HEK293 (cell line): Measurements from ENCODE around the gene MYOD1.

Experiments
- CTCF ChIA-PET: fragments of 350-600 bp; formaldehyde crosslinking; extraction: SDS; loops from one replicate; lab custom pipeline; 2021; ENCODE audit warnings: antibody characterized with exemption; lab: Yijun Ruan, JAX
- POLR2A ChIA-PET: fragments of 300-600 bp; formaldehyde crosslinking; extraction: SDS; loops from one replicate; lab custom pipeline; 2020; ENCODE audit warnings: antibody characterized with exemption, inconsistent platforms; lab: Yijun Ruan, JAX
- H3K27ac ChIP-seq: fragments of 200-500 bp; sonication (Bioruptor generic); 2 replicates; pipeline ENCODE4 v1.5.1; 2014; ENCODE audit warnings: low read depth, low read length, control low read depth, inconsistent platforms; ENCODE audit errors: extremely low read depth
- H3K36me3 ChIP-seq, 2 experiments: fragments of 200-500 bp in 1 of 2; sonication (Bioruptor generic) in 1 of 2; 1 replicate in 1 of 2; 2 replicates in 1 of 2; pipeline ENCODE4 v1.5.1; 2014 to 2017; ENCODE audit warnings: inconsistent platforms in 2 of 2, low read length in 2 of 2; ENCODE audit not compliant: control insufficient read depth in 2 of 2, insufficient read depth in 1 of 2
- H3K4me1 ChIP-seq: fragments of 200-500 bp; sonication (Bioruptor generic); 2 replicates; pipeline ENCODE4 v1.5.1; 2014; ENCODE audit warnings: mild to moderate bottlenecking, low read length, inconsistent platforms; ENCODE audit not compliant: control insufficient read depth, insufficient read depth
- H3K4me3 ChIP-seq: 2 replicates; pipeline ENCODE4 v1.5.1; 2011; ENCODE audit warnings: low read depth, mild to moderate bottlenecking, control low read depth, low read length, moderate library complexity
- H3K9me3 ChIP-seq: fragments of 200-500 bp; sonication (Bioruptor generic); 2 replicates; pipeline ENCODE4 v1.5.1; 2014; ENCODE audit warnings: low read depth, low read length, inconsistent platforms; ENCODE audit not compliant: control insufficient read depth, insufficient read depth
- BCL11A ChIP-seq: fragments of 450-650 bp; formaldehyde crosslinking; IDR thresholded peaks from 2 replicates; pipeline ENCODE4 v1.5.1; 2016; ENCODE audit warnings: low read depth, missing biosample characterization, missing genetic modification characterization
- GLIS2 ChIP-seq: fragments of 450-650 bp; formaldehyde crosslinking; IDR thresholded peaks from 2 replicates; pipeline ENCODE4 v1.5.1; 2016; ENCODE audit warnings: missing biosample characterization, missing genetic modification characterization
- SCRT2 ChIP-seq: fragments of 450-650 bp; formaldehyde crosslinking; IDR thresholded peaks from 2 replicates; pipeline ENCODE4 v1.5.1; 2016; ENCODE audit warnings: missing biosample characterization, missing genetic modification characterization
- YY1 ChIP-seq: fragments of 450-650 bp; formaldehyde crosslinking; IDR thresholded peaks from 2 replicates; pipeline ENCODE4 v1.5.1; 2018; ENCODE audit warnings: missing biosample characterization, missing genetic modification characterization
- ZBTB20 ChIP-seq: fragments of 450-650 bp; formaldehyde crosslinking; IDR thresholded peaks from 2 replicates; pipeline ENCODE4 v1.5.1; 2016; ENCODE audit warnings: missing biosample characterization, missing genetic modification characterization
- ZBTB48 ChIP-seq: fragments of 450-650 bp; formaldehyde crosslinking; IDR thresholded peaks from 2 replicates; pipeline ENCODE4 v1.5.1; 2016; ENCODE audit warnings: missing biosample characterization, missing genetic modification characterization
- ZNF140 ChIP-seq: fragments of 450-650 bp; formaldehyde crosslinking; IDR thresholded peaks from 2 replicates; pipeline ENCODE4 v1.5.1; 2016; ENCODE audit warnings: missing biosample characterization, missing genetic modification characterization
- ZNF223 ChIP-seq: fragments of 450-650 bp; formaldehyde crosslinking; IDR thresholded peaks from 2 replicates; pipeline ENCODE4 v1.5.1; 2016; ENCODE audit warnings: missing biosample characterization, missing genetic modification characterization
- ZNF24 ChIP-seq: fragments of 450-650 bp; formaldehyde crosslinking; IDR thresholded peaks from 2 replicates; pipeline ENCODE4 v1.5.1; 2016; ENCODE audit warnings: missing biosample characterization, missing genetic modification characterization
- ZNF585B ChIP-seq: fragments of 450-650 bp; formaldehyde crosslinking; IDR thresholded peaks from 2 replicates; pipeline ENCODE4 v1.5.1; 2016; ENCODE audit warnings: missing biosample characterization, missing genetic modification characterization
- ZNF658 ChIP-seq: fragments of 450-650 bp; formaldehyde crosslinking; IDR thresholded peaks from 2 replicates; pipeline ENCODE4; 2016; ENCODE audit warnings: missing biosample characterization, missing genetic modification characterization
- ZNF843 ChIP-seq: fragments of 450-650 bp; formaldehyde crosslinking; IDR thresholded peaks from 2 replicates; pipeline ENCODE4 v1.5.1; 2016; ENCODE audit warnings: missing biosample characterization, missing genetic modification characterization
- ZSCAN23 ChIP-seq: fragments of 450-650 bp; formaldehyde crosslinking; IDR thresholded peaks from 2 replicates; pipeline ENCODE4 v1.5.1; 2016; ENCODE audit warnings: missing biosample characterization, missing genetic modification characterization
- TF ChIP-seq, protein P1 (sequence below): fragments of 450-650 bp; IDR thresholded peaks from 2 replicates; pipeline ENCODE4 v1.5.1; 2018; ENCODE audit warnings: missing biosample characterization, mild to moderate bottlenecking, missing genetic modification characterization
- TF ChIP-seq, protein P2 (sequence below): fragments of 450-650 bp; formaldehyde crosslinking; IDR thresholded peaks from 2 replicates; pipeline ENCODE4 v1.5.1; 2016; ENCODE audit warnings: missing biosample characterization, missing genetic modification characterization
- TF ChIP-seq, protein P3 (sequence below): fragments of 450-650 bp; formaldehyde crosslinking; IDR thresholded peaks from 2 replicates; pipeline ENCODE4 v1.5.1; 2016; ENCODE audit warnings: missing biosample characterization, missing genetic modification characterization
- TF ChIP-seq, protein P4 (sequence below): fragments of 450-650 bp; formaldehyde crosslinking; IDR thresholded peaks from 2 replicates; pipeline ENCODE4 v1.5.1; 2016; ENCODE audit warnings: missing biosample characterization, missing genetic modification characterization, low read depth
- TF ChIP-seq, protein P5 (sequence below): fragments of 450-650 bp; formaldehyde crosslinking; IDR thresholded peaks from 2 replicates; pipeline ENCODE4 v1.5.1; 2017; ENCODE audit warnings: missing biosample characterization, missing genetic modification characterization
- TF ChIP-seq, protein P6 (sequence below): fragments of 450-650 bp; formaldehyde crosslinking; IDR thresholded peaks from 2 replicates; pipeline ENCODE4 v1.5.1; 2016; ENCODE audit warnings: missing biosample characterization, missing genetic modification characterization

The MYOD1 gene

DNA sequence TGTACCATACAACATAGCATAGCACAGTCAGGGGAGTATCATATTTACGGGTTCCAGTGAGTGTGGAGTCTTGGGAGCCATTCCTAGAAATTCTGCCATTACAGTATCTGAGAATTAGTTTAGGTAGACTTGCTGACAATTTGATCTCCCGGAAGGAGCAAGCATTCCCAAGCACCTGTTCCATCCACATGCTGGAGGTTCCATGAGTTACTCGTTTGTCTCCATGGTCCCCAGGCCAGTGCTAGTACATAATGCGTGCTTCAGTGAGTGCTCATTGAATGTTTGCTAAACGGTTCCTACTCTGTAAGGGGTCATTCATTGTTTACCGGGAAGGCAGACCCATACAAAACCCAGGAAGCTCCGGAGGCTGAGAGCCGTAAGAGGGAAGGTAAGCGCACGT, 27.4 kb upstream of the MYOD1 start:
- no peaks in the 10 kb centered on the region for H3K36me3 ChIP-seq
- CTCF ChIA-PET, result interaction anchor here (0.8 kb wide), 1 partner anchor 39 kb away, joined by 3 read pairs; no protein-coding TSS in a partner anchor
- no peaks in the 10 kb centered on the region for H3K9me3 ChIP-seq
- no peak overlapping the region for H3K27ac ChIP-seq
- TF ChIP-seq ZBTB48 (tag by site-specific recombination), result no peak
- TF ChIP-seq ZNF223 (tag by site-specific recombination), result no peak
- no peak for TF ChIP-seq ZNF140 (tag by site-specific recombination)
- TF ChIP-seq, all 188 proteins: peak for 0
- Histone ChIP-seq H3K4me3 (no peak overlapping the region), H3K4me1 (no peaks in the 10 kb centered on the region)
- POLR2A ChIA-PET, result no interaction called here

DNA sequence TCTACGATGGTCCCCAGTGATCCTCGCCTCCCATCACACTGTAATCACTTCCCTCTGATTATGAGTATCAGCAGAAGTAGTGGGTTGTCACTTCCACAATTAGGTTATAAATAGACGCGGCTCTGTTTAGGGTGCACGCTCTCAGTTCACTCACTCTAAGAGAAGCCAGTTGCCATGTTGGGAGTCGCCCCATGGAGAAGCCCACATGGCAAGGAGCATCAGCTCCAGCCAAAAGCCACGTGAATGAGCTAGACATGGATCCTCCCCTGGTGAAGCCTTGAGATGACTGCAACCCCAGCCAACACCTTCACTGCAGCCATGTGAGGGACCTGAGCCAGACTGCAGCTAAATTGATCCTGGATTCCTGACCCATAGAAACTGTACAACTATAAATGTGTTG, 26.4 kb upstream of the MYOD1 start:
- Histone ChIP-seq H3K36me3 (no peaks in the 10 kb centered on the region), H3K4me1 (no peaks in the 10 kb centered on the region), H3K27ac (no peak overlapping the region), H3K4me3 (no peak overlapping the region), H3K9me3 (no peaks in the 10 kb centered on the region)
- TF ChIP-seq GLIS2 (tag by site-specific recombination) (no peak), ZSCAN23 (no peak), BCL11A (tag by site-specific recombination) (no peak), ZNF658 (no peak), ZBTB20 (tag by site-specific recombination) (no peak), ZNF585B (tag by site-specific recombination) (no peak), ZNF843 (tag by site-specific recombination) (no peak), YY1 (tag by site-specific recombination) (no peak)
- TF ChIP-seq, protein P1, sequence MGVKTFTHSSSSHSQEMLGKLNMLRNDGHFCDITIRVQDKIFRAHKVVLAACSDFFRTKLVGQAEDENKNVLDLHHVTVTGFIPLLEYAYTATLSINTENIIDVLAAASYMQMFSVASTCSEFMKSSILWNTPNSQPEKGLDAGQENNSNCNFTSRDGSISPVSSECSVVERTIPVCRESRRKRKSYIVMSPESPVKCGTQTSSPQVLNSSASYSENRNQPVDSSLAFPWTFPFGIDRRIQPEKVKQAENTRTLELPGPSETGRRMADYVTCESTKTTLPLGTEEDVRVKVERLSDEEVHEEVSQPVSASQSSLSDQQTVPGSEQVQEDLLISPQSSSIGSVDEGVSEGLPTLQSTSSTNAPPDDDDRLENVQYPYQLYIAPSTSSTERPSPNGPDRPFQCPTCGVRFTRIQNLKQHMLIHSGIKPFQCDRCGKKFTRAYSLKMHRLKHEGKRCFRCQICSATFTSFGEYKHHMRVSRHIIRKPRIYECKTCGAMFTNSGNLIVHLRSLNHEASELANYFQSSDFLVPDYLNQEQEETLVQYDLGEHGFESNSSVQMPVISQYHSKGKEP (tag by site-specific recombination), result no peak
- TF ChIP-seq, protein P2, sequence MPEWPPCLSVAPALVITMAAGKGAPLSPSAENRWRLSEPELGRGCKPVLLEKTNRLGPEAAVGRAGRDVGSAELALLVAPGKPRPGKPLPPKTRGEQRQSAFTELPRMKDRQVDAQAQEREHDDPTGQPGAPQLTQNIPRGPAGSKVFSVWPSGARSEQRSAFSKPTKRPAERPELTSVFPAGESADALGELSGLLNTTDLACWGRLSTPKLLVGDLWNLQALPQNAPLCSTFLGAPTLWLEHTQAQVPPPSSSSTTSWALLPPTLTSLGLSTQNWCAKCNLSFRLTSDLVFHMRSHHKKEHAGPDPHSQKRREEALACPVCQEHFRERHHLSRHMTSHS (tag by site-specific recombination), result no peak
- TF ChIP-seq, protein P3, sequence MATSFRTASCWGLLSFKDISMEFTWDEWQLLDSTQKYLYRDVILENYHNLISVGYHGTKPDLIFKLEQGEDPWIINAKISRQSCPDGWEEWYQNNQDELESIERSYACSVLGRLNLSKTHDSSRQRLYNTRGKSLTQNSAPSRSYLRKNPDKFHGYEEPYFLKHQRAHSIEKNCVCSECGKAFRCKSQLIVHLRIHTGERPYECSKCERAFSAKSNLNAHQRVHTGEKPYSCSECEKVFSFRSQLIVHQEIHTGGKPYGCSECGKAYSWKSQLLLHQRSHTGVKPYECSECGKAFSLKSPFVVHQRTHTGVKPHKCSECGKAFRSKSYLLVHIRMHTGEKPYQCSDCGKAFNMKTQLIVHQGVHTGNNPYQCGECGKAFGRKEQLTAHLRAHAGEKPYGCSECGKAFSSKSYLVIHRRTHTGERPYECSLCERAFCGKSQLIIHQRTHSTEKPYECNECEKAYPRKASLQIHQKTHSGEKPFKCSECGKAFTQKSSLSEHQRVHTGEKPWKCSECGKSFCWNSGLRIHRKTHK (tag by site-specific recombination), result no peak
- TF ChIP-seq, protein P4, sequence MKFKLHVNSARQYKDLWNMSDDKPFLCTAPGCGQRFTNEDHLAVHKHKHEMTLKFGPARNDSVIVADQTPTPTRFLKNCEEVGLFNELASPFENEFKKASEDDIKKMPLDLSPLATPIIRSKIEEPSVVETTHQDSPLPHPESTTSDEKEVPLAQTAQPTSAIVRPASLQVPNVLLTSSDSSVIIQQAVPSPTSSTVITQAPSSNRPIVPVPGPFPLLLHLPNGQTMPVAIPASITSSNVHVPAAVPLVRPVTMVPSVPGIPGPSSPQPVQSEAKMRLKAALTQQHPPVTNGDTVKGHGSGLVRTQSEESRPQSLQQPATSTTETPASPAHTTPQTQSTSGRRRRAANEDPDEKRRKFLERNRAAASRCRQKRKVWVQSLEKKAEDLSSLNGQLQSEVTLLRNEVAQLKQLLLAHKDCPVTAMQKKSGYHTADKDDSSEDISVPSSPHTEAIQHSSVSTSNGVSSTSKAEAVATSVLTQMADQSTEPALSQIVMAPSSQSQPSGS (tag by site-specific recombination), result no peak
- ChIA-PET POLR2A (interaction anchor here (0.8 kb wide), 1 partner anchor 449 kb away, joined by 3 read pairs; no protein-coding TSS in a partner anchor), CTCF (interaction anchor here (0.7 kb wide), 1 partner anchor 29 kb away, joined by 3 read pairs; no protein-coding TSS in a partner anchor)

DNA sequence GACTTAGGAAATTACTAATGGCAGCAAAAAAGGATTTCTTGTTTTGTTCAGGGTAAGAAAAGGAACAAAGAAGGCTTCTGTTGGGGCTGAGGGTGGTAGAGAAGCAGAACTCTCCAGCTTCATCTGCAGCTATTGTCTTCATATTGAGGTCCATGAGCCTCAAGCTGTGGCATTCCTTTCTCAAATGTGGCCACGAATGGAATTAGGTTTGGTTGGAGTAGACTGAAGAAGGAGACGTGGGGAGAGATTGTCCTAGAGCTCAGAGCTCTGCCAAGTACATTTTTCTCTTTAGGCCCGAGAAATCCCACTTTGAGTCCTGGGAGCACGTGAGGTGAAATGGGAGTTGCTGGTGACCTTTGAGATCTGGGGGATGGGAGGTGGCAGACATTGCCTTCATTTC, 25.8 kb upstream of the MYOD1 start:
- TF ChIP-seq ZNF24 (tag by site-specific recombination) (no peak), SCRT2 (tag by site-specific recombination) (no peak)
- TF ChIP-seq, protein P5, sequence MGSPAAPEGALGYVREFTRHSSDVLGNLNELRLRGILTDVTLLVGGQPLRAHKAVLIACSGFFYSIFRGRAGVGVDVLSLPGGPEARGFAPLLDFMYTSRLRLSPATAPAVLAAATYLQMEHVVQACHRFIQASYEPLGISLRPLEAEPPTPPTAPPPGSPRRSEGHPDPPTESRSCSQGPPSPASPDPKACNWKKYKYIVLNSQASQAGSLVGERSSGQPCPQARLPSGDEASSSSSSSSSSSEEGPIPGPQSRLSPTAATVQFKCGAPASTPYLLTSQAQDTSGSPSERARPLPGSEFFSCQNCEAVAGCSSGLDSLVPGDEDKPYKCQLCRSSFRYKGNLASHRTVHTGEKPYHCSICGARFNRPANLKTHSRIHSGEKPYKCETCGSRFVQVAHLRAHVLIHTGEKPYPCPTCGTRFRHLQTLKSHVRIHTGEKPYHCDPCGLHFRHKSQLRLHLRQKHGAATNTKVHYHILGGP, result no peak
- TF ChIP-seq, protein P6, sequence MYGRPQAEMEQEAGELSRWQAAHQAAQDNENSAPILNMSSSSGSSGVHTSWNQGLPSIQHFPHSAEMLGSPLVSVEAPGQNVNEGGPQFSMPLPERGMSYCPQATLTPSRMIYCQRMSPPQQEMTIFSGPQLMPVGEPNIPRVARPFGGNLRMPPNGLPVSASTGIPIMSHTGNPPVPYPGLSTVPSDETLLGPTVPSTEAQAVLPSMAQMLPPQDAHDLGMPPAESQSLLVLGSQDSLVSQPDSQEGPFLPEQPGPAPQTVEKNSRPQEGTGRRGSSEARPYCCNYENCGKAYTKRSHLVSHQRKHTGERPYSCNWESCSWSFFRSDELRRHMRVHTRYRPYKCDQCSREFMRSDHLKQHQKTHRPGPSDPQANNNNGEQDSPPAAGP (tag by site-specific recombination), result no peak
- TF ChIP-seq, all 188 proteins: peak for 0
- Histone ChIP-seq H3K36me3 (no peaks in the 10 kb centered on the region), H3K27ac (no peak overlapping the region), H3K4me1 (no peaks in the 10 kb centered on the region), H3K9me3 (no peaks in the 10 kb centered on the region), H3K4me3 (no peak overlapping the region)
- POLR2A ChIA-PET, result interaction anchor here (0.8 kb wide), 1 partner anchor 450 kb away, joined by 3 read pairs; no protein-coding TSS in a partner anchor
- CTCF ChIA-PET, result interaction anchor here (0.7 kb wide), 2 partner anchors 29 to 761 kb away, joined by 3 read pairs; no protein-coding TSS in a partner anchor
